HepG2 (cell line): Measurements from ENCODE around the gene FGL2.

Experiments
- EZH2 ChIP-seq: conservative IDR thresholded peaks from 2 replicates; pipeline ENCODE4 v1.6.1; 2012; ENCODE audit warnings: mild to moderate bottlenecking, low read depth, low read length, moderate library complexity
- JARID2 ChIP-seq: sonication (generic); formaldehyde crosslinking; IDR thresholded peaks from 2 replicates; pipeline ENCODE4 v1.8.1; 2023; ENCODE audit warnings: missing genetic modification reagents, inconsistent platforms; ENCODE audit not compliant: insufficient replicate concordance
- SOX6 ChIP-seq, 2 experiments: fragments of 450-650 bp in 1 of 2; sonication (generic) in 1 of 2; formaldehyde crosslinking in 1 of 2; IDR thresholded peaks; 2 replicates each; pipeline versions ENCODE4 v1.4.0 to v1.6.1; 2017 to 2020; ENCODE audit warnings: antibody characterized with exemption in 1 of 2, mild to moderate bottlenecking in 1 of 2, missing genetic modification reagents in 1 of 2
- ZNF766 ChIP-seq: sonication (generic); formaldehyde crosslinking; IDR thresholded peaks from 2 replicates; pipeline ENCODE4 v1.5.0; 2020; ENCODE audit warnings: missing genetic modification reagents, borderline replicate concordance
- ZNF772 ChIP-seq: sonication (generic); formaldehyde crosslinking; IDR thresholded peaks from 2 replicates; pipeline ENCODE4 v1.5.0; 2020; ENCODE audit warnings: mild to moderate bottlenecking, missing genetic modification reagents
- TF ChIP-seq, protein P1 (sequence below): sonication (generic); formaldehyde crosslinking; IDR thresholded peaks from 2 replicates; pipeline ENCODE4 v1.5.0; 2020; ENCODE audit warnings: mild to moderate bottlenecking, missing genetic modification reagents, moderate library complexity

DNA sequence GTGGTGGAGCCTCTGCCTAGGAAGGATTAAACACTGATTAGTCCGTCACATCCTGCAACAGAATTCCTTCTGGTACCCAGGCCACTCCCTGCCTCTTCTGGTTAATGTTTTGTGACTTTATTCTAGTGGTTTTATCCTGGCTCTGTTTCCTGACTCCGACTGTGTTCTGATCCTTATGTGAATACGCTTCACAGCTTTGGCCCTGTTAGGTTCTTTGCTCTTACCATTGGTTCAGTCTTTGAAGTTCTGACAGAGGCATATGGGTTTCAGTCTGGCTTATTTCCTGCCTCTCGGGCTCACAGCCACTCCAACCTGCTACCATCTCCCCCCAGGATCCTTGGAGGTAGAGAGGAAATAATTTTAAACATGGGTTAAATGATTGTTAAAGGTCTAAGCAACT, 23.2 kb upstream of the FGL2 start:
- TF ChIP-seq SOX6 (IDR thresholded peaks at IDR 0.05) (no peak), SOX6 (CRISPR knock-in tag; IDR thresholded peaks at IDR 0.05) (no peak), ZNF772 (no peak), EZH2 (no peak), JARID2 (CRISPR knock-in tag) (no peak), ZNF766 (no peak)
- TF ChIP-seq, protein P1, sequence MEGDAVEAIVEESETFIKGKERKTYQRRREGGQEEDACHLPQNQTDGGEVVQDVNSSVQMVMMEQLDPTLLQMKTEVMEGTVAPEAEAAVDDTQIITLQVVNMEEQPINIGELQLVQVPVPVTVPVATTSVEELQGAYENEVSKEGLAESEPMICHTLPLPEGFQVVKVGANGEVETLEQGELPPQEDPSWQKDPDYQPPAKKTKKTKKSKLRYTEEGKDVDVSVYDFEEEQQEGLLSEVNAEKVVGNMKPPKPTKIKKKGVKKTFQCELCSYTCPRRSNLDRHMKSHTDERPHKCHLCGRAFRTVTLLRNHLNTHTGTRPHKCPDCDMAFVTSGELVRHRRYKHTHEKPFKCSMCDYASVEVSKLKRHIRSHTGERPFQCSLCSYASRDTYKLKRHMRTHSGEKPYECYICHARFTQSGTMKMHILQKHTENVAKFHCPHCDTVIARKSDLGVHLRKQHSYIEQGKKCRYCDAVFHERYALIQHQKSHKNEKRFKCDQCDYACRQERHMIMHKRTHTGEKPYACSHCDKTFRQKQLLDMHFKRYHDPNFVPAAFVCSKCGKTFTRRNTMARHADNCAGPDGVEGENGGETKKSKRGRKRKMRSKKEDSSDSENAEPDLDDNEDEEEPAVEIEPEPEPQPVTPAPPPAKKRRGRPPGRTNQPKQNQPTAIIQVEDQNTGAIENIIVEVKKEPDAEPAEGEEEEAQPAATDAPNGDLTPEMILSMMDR (CRISPR knock-in tag) = no peak
